A549 (cell line): Measurements from ENCODE around the gene MAPK8IP3.

Experiments used
- BHLHE40 ChIP-seq: IDR thresholded peaks from 2 replicates; pipeline ENCODE4 v1.6.1; 2012; ENCODE audit warnings: low read depth, low read length, inconsistent platforms
- CEBPB ChIP-seq, 2 experiments: fragments of >200 bp in 1 of 2; sonication (Bioruptor Twin) in 1 of 2; formaldehyde crosslinking in 1 of 2; IDR thresholded peaks; 2 replicates each; pipeline ENCODE4 v1.6.1; 2012 to 2016
- EP300 ChIP-seq, 2 experiments: fragments of >200 bp; sonication (Bioruptor Twin); formaldehyde crosslinking; IDR thresholded peaks; 2 replicates in 1 of 2; 3 replicates in 1 of 2; pipeline ENCODE4 v1.6.1; 2016 to 2017
- HOXB5 ChIP-seq: fragments of 250-450 bp; sonication (Bioruptor Pico); IDR thresholded peaks from 2 replicates; pipeline ENCODE4 v1.5.0; 2020; ENCODE audit warnings: mild to moderate bottlenecking, moderate library complexity
- NR3C1 ChIP-seq: fragments of >200 bp; sonication (Bioruptor Twin); formaldehyde crosslinking; IDR thresholded peaks from 3 replicates; pipeline ENCODE4 v1.6.1; 2017
- POLR2A ChIP-seq: IDR thresholded peaks from 2 replicates; pipeline ENCODE4 v1.6.1; 2012; ENCODE audit warnings: mild to moderate bottlenecking, low read length
- SMC3 ChIP-seq: fragments of >200 bp; sonication (Bioruptor Twin); formaldehyde crosslinking; IDR thresholded peaks from 3 replicates; pipeline ENCODE4 v1.6.1; 2018; ENCODE audit warnings: inconsistent platforms
- SREBF2 ChIP-seq: fragments of 450-650 bp; IDR thresholded peaks from 2 replicates; pipeline ENCODE4 v1.6.1; 2014; ENCODE audit warnings: mild to moderate bottlenecking, moderate library complexity
- TFCP2L1 ChIP-seq: fragments of 250-450 bp; sonication (Bioruptor Pico); IDR thresholded peaks from 2 replicates; pipeline ENCODE4 v1.5.0; 2021; ENCODE audit warnings: mild to moderate bottlenecking
- TF ChIP-seq, protein P1 (sequence below): fragments of >200 bp; sonication (Bioruptor Twin); formaldehyde crosslinking; IDR thresholded peaks from 3 replicates; pipeline ENCODE4 v1.5.1; 2016
- TF ChIP-seq, protein P2 (sequence below): fragments of >200 bp; sonication (Bioruptor Twin); formaldehyde crosslinking; IDR thresholded peaks from 2 replicates; pipeline ENCODE4 v1.6.1; 2016
- TF ChIP-seq, protein P3 (sequence below): IDR thresholded peaks from 2 replicates; pipeline ENCODE4 v1.6.1; 2012; ENCODE audit warnings: low read depth, borderline replicate concordance
- TF ChIP-seq, protein P4 (sequence below): IDR thresholded peaks from 2 replicates; pipeline ENCODE4 v1.6.1; 2012
- TF ChIP-seq, protein P5 (sequence below): fragments of 200-600 bp; sonication (generic); IDR thresholded peaks from 2 replicates; pipeline ENCODE4 v1.6.1; 2016; ENCODE audit warnings: antibody characterized with exemption, mild to moderate bottlenecking, moderate library complexity

DNA sequence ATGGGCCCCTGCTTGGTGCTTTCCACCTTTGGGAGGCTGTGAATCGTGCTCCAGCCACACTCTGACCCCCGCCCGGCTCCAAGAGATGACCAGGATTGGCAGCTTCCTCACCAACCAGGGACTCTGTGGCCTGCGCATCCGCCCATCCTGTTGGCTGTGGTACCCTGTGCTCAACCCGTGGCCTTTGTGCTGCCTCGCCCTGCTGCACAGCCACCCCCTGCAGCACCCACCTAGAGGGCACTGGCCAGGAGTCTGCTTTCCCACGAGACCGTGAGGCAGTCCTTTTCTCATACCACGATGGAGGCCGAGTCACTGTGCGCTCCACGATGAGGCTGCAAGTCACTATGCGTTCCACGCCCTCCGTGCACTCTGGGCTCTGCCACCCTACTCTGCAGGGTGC lies 46.0 kb downstream of the MAPK8IP3 start:
- TF ChIP-seq POLR2A = no peak
- TF ChIP-seq, protein P1, sequence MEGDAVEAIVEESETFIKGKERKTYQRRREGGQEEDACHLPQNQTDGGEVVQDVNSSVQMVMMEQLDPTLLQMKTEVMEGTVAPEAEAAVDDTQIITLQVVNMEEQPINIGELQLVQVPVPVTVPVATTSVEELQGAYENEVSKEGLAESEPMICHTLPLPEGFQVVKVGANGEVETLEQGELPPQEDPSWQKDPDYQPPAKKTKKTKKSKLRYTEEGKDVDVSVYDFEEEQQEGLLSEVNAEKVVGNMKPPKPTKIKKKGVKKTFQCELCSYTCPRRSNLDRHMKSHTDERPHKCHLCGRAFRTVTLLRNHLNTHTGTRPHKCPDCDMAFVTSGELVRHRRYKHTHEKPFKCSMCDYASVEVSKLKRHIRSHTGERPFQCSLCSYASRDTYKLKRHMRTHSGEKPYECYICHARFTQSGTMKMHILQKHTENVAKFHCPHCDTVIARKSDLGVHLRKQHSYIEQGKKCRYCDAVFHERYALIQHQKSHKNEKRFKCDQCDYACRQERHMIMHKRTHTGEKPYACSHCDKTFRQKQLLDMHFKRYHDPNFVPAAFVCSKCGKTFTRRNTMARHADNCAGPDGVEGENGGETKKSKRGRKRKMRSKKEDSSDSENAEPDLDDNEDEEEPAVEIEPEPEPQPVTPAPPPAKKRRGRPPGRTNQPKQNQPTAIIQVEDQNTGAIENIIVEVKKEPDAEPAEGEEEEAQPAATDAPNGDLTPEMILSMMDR = no peak
- no peak for TF ChIP-seq HOXB5
- TF ChIP-seq, protein P2, sequence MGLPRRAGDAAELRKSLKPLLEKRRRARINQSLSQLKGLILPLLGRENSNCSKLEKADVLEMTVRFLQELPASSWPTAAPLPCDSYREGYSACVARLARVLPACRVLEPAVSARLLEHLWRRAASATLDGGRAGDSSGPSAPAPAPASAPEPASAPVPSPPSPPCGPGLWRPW = no peak
- TF ChIP-seq, protein P3, sequence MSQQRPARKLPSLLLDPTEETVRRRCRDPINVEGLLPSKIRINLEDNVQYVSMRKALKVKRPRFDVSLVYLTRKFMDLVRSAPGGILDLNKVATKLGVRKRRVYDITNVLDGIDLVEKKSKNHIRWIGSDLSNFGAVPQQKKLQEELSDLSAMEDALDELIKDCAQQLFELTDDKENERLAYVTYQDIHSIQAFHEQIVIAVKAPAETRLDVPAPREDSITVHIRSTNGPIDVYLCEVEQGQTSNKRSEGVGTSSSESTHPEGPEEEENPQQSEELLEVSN = no peak
- TF ChIP-seq TFCP2L1 (CRISPR knock-in tag) = no peak
- TF ChIP-seq SMC3 = no peak
- TF ChIP-seq, protein P4, sequence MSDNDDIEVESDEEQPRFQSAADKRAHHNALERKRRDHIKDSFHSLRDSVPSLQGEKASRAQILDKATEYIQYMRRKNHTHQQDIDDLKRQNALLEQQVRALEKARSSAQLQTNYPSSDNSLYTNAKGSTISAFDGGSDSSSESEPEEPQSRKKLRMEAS = no peak
- no peak for TF ChIP-seq EP300 (IDR thresholded peaks at IDR 0.05)
- TF ChIP-seq CEBPB (IDR thresholded peaks at IDR 0.05) = no peak
- TF ChIP-seq BHLHE40 = no peak
- TF ChIP-seq, protein P5, sequence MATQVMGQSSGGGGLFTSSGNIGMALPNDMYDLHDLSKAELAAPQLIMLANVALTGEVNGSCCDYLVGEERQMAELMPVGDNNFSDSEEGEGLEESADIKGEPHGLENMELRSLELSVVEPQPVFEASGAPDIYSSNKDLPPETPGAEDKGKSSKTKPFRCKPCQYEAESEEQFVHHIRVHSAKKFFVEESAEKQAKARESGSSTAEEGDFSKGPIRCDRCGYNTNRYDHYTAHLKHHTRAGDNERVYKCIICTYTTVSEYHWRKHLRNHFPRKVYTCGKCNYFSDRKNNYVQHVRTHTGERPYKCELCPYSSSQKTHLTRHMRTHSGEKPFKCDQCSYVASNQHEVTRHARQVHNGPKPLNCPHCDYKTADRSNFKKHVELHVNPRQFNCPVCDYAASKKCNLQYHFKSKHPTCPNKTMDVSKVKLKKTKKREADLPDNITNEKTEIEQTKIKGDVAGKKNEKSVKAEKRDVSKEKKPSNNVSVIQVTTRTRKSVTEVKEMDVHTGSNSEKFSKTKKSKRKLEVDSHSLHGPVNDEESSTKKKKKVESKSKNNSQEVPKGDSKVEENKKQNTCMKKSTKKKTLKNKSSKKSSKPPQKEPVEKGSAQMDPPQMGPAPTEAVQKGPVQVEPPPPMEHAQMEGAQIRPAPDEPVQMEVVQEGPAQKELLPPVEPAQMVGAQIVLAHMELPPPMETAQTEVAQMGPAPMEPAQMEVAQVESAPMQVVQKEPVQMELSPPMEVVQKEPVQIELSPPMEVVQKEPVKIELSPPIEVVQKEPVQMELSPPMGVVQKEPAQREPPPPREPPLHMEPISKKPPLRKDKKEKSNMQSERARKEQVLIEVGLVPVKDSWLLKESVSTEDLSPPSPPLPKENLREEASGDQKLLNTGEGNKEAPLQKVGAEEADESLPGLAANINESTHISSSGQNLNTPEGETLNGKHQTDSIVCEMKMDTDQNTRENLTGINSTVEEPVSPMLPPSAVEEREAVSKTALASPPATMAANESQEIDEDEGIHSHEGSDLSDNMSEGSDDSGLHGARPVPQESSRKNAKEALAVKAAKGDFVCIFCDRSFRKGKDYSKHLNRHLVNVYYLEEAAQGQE = no peak
- TF ChIP-seq SREBF2 = no peak
- TF ChIP-seq NR3C1 = no peak
